GM12873 (cell line): ENCODE measurements around the gene KIF5C.
A peak's percentile ranks its signal among the peaks of the same experiment; 100 is the strongest.

Experiments
- CTCF ChIP-seq: IDR thresholded peaks from 2 replicates; pipeline ENCODE4 v1.5.1; 2012; ENCODE audit warnings: low read depth, mild to moderate bottlenecking, moderate library complexity, low read length, control low read depth; ENCODE audit not compliant: insufficient read depth; ENCODE audit errors: missing control alignments

KIF5C gene

GRCh38 chr2:149036507-149037293 lies 161.7 kb downstream of the KIF5C start:
- TF ChIP-seq CTCF, result no peak

GRCh38 chr2:149037851-149038250 lies 162.8 kb downstream of the KIF5C start:
- TF ChIP-seq CTCF, result no peak

- TF ChIP-seq CTCF, result peak; percentile 20
Observed at GRCh38 chr2:149038442-149039212, 163.6 kb downstream of the KIF5C start, which contains the start of gene LYPD6B. Gene LYPD6B, plus strand, starts transcription at chr2:149038699. Its CDS starts 92,250 bp downstream, at chr2:149130949.

GRCh38 chr2:149039213-149039724 lies 164.2 kb downstream of the KIF5C start:
- TF ChIP-seq CTCF, result no peak

- TF ChIP-seq CTCF, result peak; percentile 88
Observed at GRCh38 chr2:149040451-149040850, 165.4 kb downstream of the KIF5C start.

- TF ChIP-seq CTCF, result no peak
Observed at GRCh38 chr2:149041482-149041881, 166.5 kb downstream of the KIF5C start.

GRCh38 chr2:149042881-149043280 lies 167.9 kb downstream of the KIF5C start:
- no peak for TF ChIP-seq CTCF
